Osteocyte (in vitro differentiated cells): ENCODE data around the gene CIITA. TPM values are rescaled to one million over a fixed set of nuclear protein-coding genes. Genes with fewer than 3 reads are reported as not detected.

Experiments used
- DNase-seq: peaks from one replicate; pipeline ENCODE4 v3.0.0; 2021; ENCODE audit warnings: mixed read lengths; ENCODE audit not compliant: unreplicated experiment; ENCODE audit errors: extremely low spot score
- H3K27ac Mint-ChIP-seq: one replicate; pipeline ENCODE4 v1.8.0; 2021; ENCODE audit warnings: mild to moderate bottlenecking, mixed read lengths; ENCODE audit not compliant: unreplicated experiment
- H3K27me3 Mint-ChIP-seq: one replicate; pipeline ENCODE4 v1.8.0; 2021; ENCODE audit warnings: mixed read lengths; ENCODE audit not compliant: unreplicated experiment
- H3K36me3 Mint-ChIP-seq: one replicate; pipeline ENCODE4 v1.8.0; 2021; ENCODE audit warnings: mixed read lengths; ENCODE audit not compliant: unreplicated experiment
- H3K4me1 Mint-ChIP-seq: one replicate; pipeline ENCODE4 v1.8.0; 2021; ENCODE audit warnings: mixed read lengths; ENCODE audit not compliant: unreplicated experiment
- H3K4me3 Mint-ChIP-seq: one replicate; pipeline ENCODE4 v1.8.0; 2021; ENCODE audit warnings: mild to moderate bottlenecking, moderate library complexity, mixed read lengths; ENCODE audit not compliant: unreplicated experiment
- H3K9me3 Mint-ChIP-seq: one replicate; pipeline ENCODE4 v1.8.0; 2021; ENCODE audit warnings: mixed read lengths; ENCODE audit not compliant: unreplicated experiment
- total RNA-seq: library from RNA; stranded (reverse); gene quantifications from 2 replicates; pipeline ENCODE4 v1.2.1, GENCODE V29; 2021
- TF ChIP-seq, protein P1 (sequence below): fragments of 200-600 bp; sonication (generic); IDR thresholded peaks from 2 replicates; pipeline ENCODE4 v1.5.0; 2021; ENCODE audit warnings: antibody characterized with exemption, mild to moderate bottlenecking, moderate library complexity

CIITA gene
- total RNA-seq, 1 donor from 2014 or later, result not detected

GRCh38 chr16:10930755-10931093 lies 53.7 kb downstream of the CIITA start:
- peaks cover 17% of the 10 kb centered on the region for H3K36me3 Mint-ChIP-seq
- H3K9me3 Mint-ChIP-seq, result no peaks in the 10 kb centered on the region
- H3K27me3 Mint-ChIP-seq, result no peaks in the 10 kb centered on the region
- no peak for DNase-seq
- no peak overlapping the region for H3K4me3 Mint-ChIP-seq
- TF ChIP-seq, protein P1, sequence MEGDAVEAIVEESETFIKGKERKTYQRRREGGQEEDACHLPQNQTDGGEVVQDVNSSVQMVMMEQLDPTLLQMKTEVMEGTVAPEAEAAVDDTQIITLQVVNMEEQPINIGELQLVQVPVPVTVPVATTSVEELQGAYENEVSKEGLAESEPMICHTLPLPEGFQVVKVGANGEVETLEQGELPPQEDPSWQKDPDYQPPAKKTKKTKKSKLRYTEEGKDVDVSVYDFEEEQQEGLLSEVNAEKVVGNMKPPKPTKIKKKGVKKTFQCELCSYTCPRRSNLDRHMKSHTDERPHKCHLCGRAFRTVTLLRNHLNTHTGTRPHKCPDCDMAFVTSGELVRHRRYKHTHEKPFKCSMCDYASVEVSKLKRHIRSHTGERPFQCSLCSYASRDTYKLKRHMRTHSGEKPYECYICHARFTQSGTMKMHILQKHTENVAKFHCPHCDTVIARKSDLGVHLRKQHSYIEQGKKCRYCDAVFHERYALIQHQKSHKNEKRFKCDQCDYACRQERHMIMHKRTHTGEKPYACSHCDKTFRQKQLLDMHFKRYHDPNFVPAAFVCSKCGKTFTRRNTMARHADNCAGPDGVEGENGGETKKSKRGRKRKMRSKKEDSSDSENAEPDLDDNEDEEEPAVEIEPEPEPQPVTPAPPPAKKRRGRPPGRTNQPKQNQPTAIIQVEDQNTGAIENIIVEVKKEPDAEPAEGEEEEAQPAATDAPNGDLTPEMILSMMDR, result no peak
- no peak overlapping the region for H3K27ac Mint-ChIP-seq
- H3K4me1 Mint-ChIP-seq, result no peaks in the 10 kb centered on the region

- Mint-ChIP-seq H3K36me3 (peaks cover 15% of the 10 kb centered on the region), H3K4me1 (no peaks in the 10 kb centered on the region), H3K27me3 (no peaks in the 10 kb centered on the region), H3K9me3 (no peaks in the 10 kb centered on the region), H3K4me3 (no peak overlapping the region), H3K27ac (no peak overlapping the region)
- DNase-seq, result no peak
- TF ChIP-seq, protein P1, result no peak
Measured at GRCh38 chr16:10931134-10931533, 54.1 kb downstream of the CIITA start.

- no peak for DNase-seq
- Mint-ChIP-seq H3K27me3 (no peaks in the 10 kb centered on the region), H3K9me3 (no peaks in the 10 kb centered on the region), H3K27ac (no peak overlapping the region), H3K4me1 (no peaks in the 10 kb centered on the region), H3K4me3 (no peak overlapping the region), H3K36me3 (peaks cover 15% of the 10 kb centered on the region)
- TF ChIP-seq, protein P1, result no peak
Measured at GRCh38 chr16:10931977-10932632, 55.1 kb downstream of the CIITA start.

DNA sequence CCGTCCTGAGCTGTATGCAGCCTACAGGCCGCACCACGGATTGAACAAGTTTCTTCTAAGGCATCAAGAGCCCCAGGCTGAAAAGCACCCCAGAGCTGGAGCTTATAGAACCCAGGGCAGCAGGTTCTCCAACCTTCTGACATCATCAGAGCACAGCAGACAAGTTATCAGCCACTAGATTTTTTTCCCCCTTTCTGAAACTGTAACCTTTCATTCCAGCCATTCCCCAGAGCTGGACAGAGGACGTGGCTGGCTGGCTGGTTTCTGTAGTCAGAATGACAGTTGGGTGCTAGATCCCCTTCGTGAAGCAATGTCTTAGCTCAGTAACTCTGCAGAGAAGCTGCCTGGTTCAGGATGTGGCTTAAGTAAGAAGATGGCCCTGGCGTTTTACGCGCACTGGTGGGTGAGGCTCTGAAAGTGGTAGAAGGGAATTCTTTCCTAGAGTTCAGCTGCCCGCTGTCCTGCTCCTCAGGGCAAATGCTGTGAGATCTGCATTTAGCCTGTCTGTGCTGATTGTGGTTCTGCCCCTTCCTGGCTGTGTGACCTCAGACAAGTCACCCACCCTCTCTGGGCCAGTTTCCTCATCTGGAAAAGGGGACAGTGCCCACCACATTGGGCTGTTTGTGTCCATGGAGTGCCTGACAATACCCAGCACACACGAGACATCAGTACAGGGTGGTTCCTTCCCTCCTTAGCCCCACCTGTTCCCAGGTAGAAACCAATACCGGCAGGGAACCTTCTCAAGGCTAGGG lies 56.1 kb downstream of the CIITA start:
- no peaks in the 10 kb centered on the region for H3K9me3 Mint-ChIP-seq
- peaks cover 10% of the 10 kb centered on the region for H3K36me3 Mint-ChIP-seq
- H3K4me3 Mint-ChIP-seq, result no peak overlapping the region
- no peaks in the 10 kb centered on the region for H3K27me3 Mint-ChIP-seq
- no peaks in the 10 kb centered on the region for H3K4me1 Mint-ChIP-seq
- TF ChIP-seq, protein P1, result no peak
- H3K27ac Mint-ChIP-seq, result no peak overlapping the region
- no peak for DNase-seq

- Mint-ChIP-seq H3K9me3 (no peaks in the 10 kb centered on the region), H3K27me3 (no peaks in the 10 kb centered on the region), H3K27ac (no peak overlapping the region), H3K4me3 (no peak overlapping the region), H3K36me3 (peaks cover 7% of the 10 kb centered on the region), H3K4me1 (peaks cover 5% of the 10 kb centered on the region)
- TF ChIP-seq, protein P1, result no peak
- no peak for DNase-seq
Measured at GRCh38 chr16:10933865-10934264, 56.9 kb downstream of the CIITA start.
